Measurements from ENCODE around the gene ACAP1. TPM values are rescaled to one million over a fixed set of nuclear protein-coding genes. Genes with fewer than 3 reads are reported as not detected.

The ACAP1 gene
- total RNA-seq, 1 experiment from 2014 or later = 58.6 TPM

- TF ChIP-seq USF1 (CRISPR knock-in tag; IDR thresholded peaks at IDR 0.05) (peak; percentile 54; the same call in 1 of the 2 replicates), ZNF317 (CRISPR knock-in tag; IDR thresholded peaks at IDR 0.05; ENCODE audit: borderline replicate concordance, low read depth) (0 out of 2 replicates have a peak, but pooled peaks have one; percentile 27), ZNF671 (CRISPR knock-in tag; IDR thresholded peaks at IDR 0.05) (no peak), NR3C1 (CRISPR knock-in tag; conservative IDR thresholded peaks at IDR 0.05; ENCODE audit: low read depth) (peak; percentile 81; the same call in 1 of the 2 replicates), ZMAT4 (CRISPR knock-in tag; IDR thresholded peaks at IDR 0.05) (no peak)
These were observed 47.6 kb downstream of the ACAP1 start (continued) for GRCh38 chr17:7383742-7384488.

DNA sequence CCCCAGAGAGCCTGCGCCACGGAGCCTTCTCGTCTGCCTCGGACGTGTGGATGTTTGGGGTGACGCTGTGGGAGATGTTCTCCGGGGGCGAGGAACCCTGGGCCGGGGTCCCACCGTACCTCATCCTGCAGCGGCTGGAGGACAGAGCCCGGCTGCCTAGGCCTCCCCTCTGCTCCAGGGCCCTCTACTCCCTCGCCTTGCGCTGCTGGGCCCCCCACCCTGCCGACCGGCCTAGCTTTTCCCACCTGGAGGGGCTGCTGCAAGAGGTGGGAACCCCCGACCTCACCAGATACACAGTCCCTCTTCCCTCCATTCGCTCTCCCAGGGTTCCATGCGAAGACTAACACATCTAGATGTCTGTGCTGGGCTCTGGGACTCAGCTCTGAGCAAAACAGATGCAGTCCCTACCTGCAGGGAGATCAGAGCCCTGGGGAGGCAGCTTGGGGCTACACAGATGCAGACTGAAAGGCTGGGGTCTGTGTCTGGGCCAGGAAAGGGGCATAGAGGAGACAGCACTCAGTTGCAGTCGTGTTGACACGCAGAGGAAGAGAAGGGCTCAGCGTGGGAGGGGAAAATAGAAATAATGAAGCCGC is 48.3 kb downstream of the ACAP1 start:
- peaks cover 38% of the 10 kb centered on the region for H3K27me3 Mint-ChIP-seq (ENCODE audit: low read depth)
- peaks cover 26% of the 10 kb centered on the region for H3K4me1 Mint-ChIP-seq
- no peak for ATAC-seq
- TF ChIP-seq CREM (CRISPR knock-in tag; IDR thresholded peaks at IDR 0.05) (0 out of 2 replicates have a peak, but pooled peaks have one; percentile 3), USF2 (CRISPR knock-in tag; IDR thresholded peaks at IDR 0.05) (peak; percentile 2; the same call in 1 of the 2 replicates), NR2C2 (CRISPR knock-in tag; IDR thresholded peaks at IDR 0.05) (no peak)
- peak overlapping the region; percentile 58 for H3K4me3 Mint-ChIP-seq
- peak overlapping the region; percentile 84; the same call in 1 of the 2 replicates for H3K27ac Mint-ChIP-seq
- CTCF ChIA-PET = interaction anchor here (1.0 to 2.4 kb wide), 8 partner anchors 9 to 176 kb away, joined by 3 to 10 read pairs (median 4); partner anchors contain the start of genes ACAP1, PLSCR3, TMEM102 and TMEM256
- H3K36me3 Mint-ChIP-seq = peaks cover 7% of the 10 kb centered on the region
- POLR2A ChIA-PET = interaction anchor here (0.7 to 1.9 kb wide), 3 partner anchors 9 to 19 kb away, joined by 3 to 7 read pairs (median 4); partner anchors contain the start of genes PLSCR3 and TMEM256
- no peak for DNase-seq (ENCODE audit: low spot score)
- peaks cover 1% of the 10 kb centered on the region; the same call in 1 of the 2 replicates for H3K9me3 Mint-ChIP-seq

DNA sequence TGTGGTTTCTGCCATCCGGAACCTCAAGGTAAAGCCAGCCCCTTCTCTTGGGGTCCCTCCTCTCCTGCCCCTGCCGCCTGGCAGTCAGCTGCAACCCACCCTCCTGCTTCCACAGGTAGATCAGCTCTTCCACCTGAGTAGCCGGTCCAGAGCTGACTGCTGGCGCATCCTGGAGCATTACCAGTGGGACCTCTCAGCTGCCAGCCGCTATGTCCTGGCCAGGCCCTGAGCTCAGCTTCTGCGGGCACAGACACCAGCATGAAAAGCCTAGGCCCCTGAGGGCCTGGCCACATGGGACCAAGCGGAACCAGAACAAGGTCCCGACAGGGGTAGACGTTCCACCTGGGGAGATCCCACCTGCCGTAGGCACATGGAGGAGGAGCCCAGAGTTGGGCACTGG is 52.5 kb downstream of the ACAP1 start:
- ATAC-seq (no peak), DNase-seq (ENCODE audit: low spot score) (no peak)
- ChIA-PET POLR2A (no interaction called here), CTCF (no interaction called here)
- TF ChIP-seq NR3C1 (CRISPR knock-in tag; conservative IDR thresholded peaks at IDR 0.05; ENCODE audit: low read depth) = no peak
- TF ChIP-seq, protein P1, sequence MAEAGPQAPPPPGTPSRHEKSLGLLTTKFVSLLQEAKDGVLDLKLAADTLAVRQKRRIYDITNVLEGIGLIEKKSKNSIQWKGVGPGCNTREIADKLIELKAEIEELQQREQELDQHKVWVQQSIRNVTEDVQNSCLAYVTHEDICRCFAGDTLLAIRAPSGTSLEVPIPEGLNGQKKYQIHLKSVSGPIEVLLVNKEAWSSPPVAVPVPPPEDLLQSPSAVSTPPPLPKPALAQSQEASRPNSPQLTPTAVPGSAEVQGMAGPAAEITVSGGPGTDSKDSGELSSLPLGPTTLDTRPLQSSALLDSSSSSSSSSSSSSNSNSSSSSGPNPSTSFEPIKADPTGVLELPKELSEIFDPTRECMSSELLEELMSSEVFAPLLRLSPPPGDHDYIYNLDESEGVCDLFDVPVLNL (CRISPR knock-in tag; IDR thresholded peaks at IDR 0.05; ENCODE audit: borderline replicate concordance, low read depth) = no peak
- no peak for TF ChIP-seq CBFB (CRISPR knock-in tag; IDR thresholded peaks at IDR 0.05; ENCODE audit: low read depth)
- TF ChIP-seq ZNF512 (CRISPR knock-in tag; IDR thresholded peaks at IDR 0.05; ENCODE audit: borderline replicate concordance) = no peak
- TF ChIP-seq ARID4B (CRISPR knock-in tag; IDR thresholded peaks at IDR 0.05; ENCODE audit: borderline replicate concordance) = no peak
- TF ChIP-seq FOXP1 (CRISPR knock-in tag; IDR thresholded peaks at IDR 0.05; ENCODE audit: borderline replicate concordance) = no peak
- H3K27me3 Mint-ChIP-seq (ENCODE audit: low read depth) = no peaks in the 10 kb centered on the region
- H3K4me1 Mint-ChIP-seq = peaks cover 10% of the 10 kb centered on the region
- H3K36me3 Mint-ChIP-seq = peaks cover 20% of the 10 kb centered on the region
- H3K9me3 Mint-ChIP-seq = no peaks in the 10 kb centered on the region
- no peak overlapping the region for H3K27ac Mint-ChIP-seq
- H3K4me3 Mint-ChIP-seq = no peak overlapping the region
